HG03060 (cell line): ENCODE measurements around the gene DGKH.

Experiments used
- ATAC-seq: cut with Tn5 transposase; IDR thresholded peaks from one replicate; pipeline ENCODE4 v1.9.1; 2021; ENCODE audit warnings: low read depth, moderate number of reproducible peaks; ENCODE audit not compliant: unreplicated experiment

The DGKH gene

DNA sequence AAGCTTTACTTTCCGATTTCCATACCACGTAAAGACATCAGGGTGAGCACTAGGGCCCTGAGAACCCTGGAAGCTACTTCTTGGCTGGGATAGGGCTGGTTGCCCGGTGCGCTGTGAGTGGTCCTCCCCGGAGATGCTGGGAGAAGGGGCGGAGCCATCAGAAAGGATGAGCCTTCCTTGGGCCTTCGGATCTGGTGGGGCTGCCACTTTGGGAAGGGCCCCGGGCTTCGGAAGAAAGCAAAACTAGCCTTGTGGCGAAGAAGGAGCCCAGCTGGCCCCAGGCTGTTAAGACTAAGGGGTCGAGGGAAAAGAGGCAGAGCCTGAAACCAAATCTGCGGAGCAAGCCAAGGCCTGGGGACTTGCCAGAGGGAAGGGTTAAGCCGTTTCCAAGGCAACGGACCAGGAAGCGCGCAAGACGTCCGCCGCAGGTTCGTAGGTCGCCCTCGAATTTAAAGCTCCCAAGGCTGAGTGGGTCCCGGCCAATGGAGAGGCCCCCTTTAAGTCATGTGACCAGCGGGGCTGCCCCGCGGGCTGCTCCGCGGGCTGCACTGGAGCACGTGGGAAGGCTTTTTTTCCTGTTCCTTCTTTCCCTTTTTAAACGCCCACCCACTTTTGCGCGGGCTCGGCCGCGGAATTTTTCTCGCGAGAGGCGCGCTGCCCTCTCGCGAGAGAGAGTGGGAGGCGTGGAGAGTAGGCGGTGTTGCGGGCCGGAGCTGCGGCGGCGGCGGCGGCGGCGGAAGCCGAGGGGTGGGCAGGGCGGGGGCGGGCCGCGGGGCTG, 223.1 kb downstream of the DGKH start:
- ATAC-seq: peak; percentile 70

DNA sequence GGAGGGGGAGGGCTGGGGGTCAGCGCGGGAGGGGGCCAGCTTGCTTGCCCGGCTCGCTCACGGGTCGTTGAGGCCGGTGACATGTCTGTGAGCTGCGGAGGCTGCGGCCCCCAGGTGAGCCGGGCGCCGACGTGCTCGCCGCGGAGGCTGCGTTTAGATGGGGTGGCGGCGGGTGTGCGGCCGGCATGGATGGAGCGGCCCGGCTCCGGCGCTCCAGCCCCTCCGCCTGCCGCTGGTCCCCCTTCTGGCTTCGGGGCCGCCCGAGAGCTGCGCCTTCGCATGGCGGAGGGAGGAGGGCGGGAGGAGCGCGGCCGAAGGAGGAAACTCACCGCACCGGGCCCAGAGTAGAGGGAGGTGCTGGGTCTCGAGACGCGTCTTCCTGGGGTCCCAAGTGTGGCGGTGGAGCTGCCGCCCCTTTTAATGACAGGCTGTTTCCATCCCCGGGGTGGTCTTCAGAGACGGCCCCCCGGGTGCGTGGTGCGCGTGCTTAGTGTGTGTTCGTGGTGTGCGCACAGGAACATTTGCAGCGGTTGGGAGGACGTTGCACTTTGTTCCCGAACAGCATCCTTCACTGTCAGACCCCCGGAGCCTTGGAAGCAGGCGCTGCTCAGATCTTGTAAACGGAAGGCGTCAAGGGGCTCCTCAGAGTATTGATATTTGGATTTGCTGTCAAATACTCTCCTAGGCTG, 223.8 kb downstream of the DGKH start, which contains the start of gene AKAP11:
Gene AKAP11 (plus strand): TSS at position 38 of the 689 bp plus-strand sequence. CDS start 14,197 bp downstream, outside the sequence.
- ATAC-seq: peak; percentile 1

DNA sequence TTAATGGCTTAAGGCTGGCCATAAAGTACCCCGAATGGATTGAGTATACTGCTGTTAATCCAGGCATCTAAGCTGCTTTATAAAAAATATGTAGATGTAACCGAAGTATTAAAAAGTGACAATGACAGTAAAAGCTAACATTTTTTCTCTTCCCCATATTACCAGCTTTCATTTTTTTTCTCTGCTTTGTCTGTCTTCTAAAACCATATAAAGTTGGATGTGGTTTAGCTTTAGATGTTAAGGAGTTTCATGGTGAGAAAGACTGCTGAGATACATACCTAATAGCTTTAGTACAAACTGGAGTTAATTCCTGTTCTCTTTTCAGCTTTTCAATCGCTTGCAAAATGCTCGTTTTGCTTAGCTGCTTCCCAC, 224.3 kb downstream of the DGKH start:
- ATAC-seq: no peak

DNA sequence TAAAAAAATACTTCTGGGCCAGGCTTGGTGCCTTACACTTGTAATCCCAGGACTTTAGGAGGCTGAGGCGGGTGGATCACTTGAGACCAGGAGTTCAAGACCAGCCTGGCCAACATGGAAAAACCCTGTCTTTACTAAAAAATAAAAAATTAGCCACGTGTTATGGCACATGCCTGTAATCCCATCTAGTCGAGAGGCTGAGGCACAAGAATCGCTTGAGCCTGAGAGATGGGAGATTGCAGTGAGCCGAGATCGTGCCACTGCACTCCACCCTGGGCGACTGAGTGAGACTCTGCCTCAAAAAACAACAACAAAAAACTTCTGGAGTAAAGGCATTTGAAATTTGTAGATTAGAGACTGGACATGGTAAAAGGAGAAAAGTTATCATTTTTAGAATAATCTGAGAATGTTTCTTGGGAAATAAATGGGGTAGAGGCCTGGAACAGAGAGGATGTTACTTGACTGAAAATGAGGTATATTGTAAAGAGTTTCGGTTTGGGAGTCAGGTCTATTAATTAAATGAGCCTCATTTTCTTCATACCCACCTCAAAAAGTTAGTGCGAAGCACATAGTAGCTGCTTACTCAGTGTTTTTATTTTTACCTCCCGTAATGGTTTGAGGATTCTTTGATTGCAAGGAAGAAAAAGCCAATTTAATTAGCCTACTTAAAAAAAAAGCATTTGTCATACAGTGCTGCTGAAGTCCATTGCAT, 226.1 kb downstream of the DGKH start:
- no peak for ATAC-seq

DNA sequence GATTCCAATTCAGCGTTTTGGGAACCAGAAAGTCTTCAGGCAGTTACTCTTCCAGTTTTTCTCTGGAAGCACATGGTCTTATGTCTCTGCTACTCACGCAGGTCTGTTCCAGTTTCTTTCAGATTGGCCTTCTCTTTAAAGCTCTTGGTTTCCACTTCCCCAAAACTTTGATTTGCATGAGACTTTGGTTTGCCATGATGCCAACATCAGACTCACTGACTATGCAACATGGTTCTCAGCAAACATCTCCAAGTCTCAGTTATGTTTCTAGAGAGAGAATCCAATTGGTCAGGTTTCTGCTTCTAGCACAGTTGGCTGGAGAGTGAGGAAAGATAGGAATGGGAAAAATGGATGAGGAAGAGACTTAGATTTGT, 226.6 kb downstream of the DGKH start:
- ATAC-seq: no peak

DNA sequence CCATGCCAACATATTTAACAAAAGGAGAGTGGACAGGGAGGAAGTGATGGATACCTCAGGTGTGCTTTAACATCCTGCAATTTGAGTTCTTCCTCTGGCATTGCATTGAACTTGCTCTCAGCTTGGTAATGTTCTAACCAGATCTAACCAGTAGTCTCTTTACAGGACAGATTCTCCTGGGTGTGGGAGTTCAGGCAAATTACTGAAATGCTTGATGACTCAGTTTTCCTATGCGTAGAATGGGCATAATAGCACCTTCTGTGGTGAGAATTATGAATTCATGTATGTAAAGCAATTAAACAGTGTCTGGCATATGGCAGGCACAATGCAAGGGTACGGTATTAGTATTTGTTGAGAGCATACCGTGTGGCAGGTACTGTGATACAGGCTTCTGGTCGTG, 227.1 kb downstream of the DGKH start:
- ATAC-seq: no peak

DNA sequence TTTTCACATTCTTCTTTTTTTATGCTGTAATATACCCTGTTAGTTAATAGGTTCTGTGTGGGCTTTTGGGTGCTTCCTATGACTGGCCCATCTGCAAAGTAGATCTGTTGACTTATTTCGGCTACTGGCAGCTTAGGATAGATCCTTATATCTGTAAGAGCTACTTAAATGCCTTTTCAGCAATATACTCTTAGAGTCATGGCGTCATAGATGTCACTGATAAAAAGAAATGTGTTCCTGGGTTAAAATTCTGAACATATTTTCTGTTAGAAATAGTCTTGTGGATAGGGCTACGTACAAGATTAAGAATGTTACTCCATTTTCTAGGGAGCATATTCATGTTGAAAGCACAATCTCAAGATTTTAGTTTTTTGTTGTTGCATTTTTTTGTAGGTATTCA, 228.2 kb downstream of the DGKH start:
- ATAC-seq: no peak

DNA sequence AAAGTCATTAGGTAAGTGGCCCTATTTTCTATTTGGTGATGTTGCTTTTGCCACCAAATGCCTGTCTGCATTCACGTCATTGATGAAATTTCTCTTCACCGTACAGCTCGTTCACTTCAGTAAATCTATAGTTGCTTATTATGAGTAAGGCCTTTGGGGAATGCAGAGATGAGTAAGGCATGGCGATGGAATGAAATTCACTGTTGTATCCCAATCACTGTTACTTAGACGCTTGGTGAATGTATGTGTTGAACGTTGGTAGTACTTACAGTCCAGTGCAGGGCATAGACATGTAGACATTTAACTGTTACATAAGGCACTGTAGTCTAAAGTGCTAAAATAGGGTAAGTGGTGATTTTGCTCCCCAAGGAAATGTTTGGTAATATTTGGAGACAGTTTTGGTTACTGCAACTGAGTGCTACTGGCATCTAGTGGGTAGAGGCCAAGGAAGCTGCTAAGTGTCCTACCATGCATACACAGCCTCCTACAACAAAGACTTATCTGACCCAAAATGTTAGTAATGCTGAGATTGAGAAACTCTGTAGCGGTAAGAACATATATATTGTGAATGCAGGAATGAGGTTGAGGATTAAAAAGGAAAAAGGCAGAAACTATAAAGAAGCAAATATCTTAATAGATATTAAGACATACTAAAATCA, 229.3 kb downstream of the DGKH start:
- no peak for ATAC-seq

DNA sequence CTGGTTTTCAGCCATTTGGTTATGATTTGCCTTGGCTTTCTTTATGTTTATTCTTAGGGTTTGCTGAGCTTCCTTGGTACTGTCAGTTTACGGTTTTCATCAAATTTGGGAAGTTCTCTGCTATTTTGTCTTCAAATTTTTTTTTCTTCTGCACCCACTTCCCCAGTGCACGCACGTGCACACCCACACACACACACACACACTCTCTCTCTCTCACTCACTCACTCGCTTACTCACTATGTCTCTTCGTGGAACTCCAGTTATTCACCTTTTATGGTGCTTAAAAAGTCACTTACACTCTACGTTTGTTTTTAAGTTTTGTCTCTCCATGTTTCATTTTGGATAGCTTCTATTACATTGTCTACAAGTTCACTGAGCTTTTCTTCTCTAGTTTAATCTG, 230.6 kb downstream of the DGKH start:
- no peak for ATAC-seq

DNA sequence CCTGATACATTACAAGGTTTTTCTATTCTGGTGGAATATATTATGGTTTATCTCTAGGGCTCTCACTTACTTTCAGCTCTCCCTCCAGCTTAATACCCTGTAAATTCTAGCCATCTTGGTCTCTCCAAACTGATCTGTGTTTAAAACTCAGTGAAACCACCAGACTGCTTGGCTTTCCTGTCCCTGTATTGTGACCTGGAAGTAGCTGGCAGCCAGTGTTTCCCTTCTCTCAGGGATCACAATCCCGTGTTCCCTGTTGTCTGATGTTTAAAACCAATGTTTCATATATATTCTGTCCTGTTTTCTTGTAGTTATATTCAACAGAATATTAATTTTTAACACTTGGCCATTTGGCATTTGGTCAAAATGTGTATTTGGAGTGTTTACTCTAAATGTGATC, 231.5 kb downstream of the DGKH start:
- ATAC-seq: no peak

DNA sequence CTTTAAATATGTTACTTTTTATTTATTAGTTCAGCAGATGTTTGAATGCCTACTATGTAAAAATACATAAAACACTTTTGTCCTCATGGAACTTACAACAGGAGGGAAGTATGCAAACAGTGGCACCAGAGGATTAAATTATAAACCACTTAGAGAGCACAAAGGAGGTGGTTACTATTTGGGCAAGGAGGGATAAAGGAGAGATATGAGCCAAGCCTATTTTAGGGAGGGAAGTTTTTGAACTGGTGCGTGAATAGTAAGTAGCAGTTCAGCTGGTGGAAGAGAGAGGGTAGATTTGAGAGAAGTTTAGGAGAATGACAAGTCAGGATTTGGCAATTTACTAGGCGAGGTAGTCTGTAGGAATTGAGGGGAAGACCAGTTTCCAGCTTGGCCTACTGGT, 232.1 kb downstream of the DGKH start:
- no peak for ATAC-seq

DNA sequence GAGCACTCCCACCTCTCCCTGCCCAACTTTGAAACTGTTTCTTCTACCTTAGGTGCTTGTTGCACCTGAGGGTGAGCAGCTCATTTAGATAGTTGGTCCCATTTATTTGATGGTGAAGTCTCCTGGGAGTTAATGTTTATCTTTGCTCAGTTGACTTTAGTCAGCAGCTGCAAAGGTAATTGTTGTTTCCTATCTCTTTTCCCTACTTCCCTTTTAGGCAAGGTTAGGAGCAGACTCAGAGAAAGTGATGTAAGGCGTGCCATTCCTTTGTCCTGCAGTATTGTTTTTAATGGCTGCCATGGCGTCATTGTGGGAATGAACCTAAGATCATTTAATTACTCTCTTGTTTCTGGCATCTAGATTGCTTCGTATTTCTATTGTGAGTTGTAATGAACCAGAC, 235.1 kb downstream of the DGKH start:
- no peak for ATAC-seq

DNA sequence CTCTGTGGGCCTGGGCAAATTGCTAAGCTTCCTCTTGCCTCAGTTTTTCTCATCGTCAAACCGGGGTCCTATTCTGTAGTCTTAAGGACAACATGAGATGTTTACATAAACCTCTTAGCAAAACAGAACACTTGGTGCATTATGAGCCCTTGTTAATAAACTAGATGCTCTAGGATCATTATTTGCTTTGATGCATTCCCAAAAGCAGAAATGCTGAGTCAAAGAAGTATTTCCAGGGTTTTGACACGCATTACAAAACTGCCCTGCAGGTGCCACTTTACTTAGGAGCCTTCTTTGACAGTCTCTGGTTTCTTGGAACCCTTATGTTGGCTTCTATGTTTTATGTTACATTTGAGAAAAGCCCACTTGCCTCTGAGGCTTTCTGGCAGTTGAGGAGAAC, 235.6 kb downstream of the DGKH start:
- ATAC-seq: no peak
